GM18517 (cell line): ENCODE data around the gene WFDC6.
"Not testable (repeated sequence)": the region's sequence is repeated elsewhere in the genome, so short reads cannot be mapped to it uniquely, and the experiment has no call there.

Experiments used
- ATAC-seq: cut with Tn5 transposase; IDR thresholded peaks from one replicate; pipeline ENCODE4 v1.9.1; 2021; ENCODE audit warnings: mild to moderate bottlenecking, moderate library complexity; ENCODE audit not compliant: unreplicated experiment

Gene WFDC6

GRCh38 chr20:45539382-45539781 is at the start of gene WFDC6:
Gene WFDC6 (minus strand): TSS chr20:45539482. CDS start chr20:45539407, 75 bp downstream.
- ATAC-seq = no peak

GRCh38 chr20:45588800-45589199 is 49.5 kb upstream of the WFDC6 start:
- no peak for ATAC-seq

GRCh38 chr20:45585986-45586385 is 46.7 kb upstream of the WFDC6 start:
- not testable (repeated sequence) for ATAC-seq

- ATAC-seq = not testable (repeated sequence)
Measured at GRCh38 chr20:45584294-45584693, 45.0 kb upstream of the WFDC6 start.

GRCh38 chr20:45583502-45583901 is 44.2 kb upstream of the WFDC6 start:
- ATAC-seq = no peak

- ATAC-seq = no peak
Measured at GRCh38 chr20:45581702-45582101, 42.4 kb upstream of the WFDC6 start.

GRCh38 chr20:45579184-45579583 is 39.9 kb upstream of the WFDC6 start, which contains the start of gene WFDC8:
Gene WFDC8 (minus strand): TSS chr20:45579284. CDS start chr20:45579247, 37 bp downstream.
- no peak for ATAC-seq

GRCh38 chr20:45578231-45578630 is 38.9 kb upstream of the WFDC6 start:
- ATAC-seq = no peak

- ATAC-seq = no peak
Measured at GRCh38 chr20:45576995-45577394, 37.7 kb upstream of the WFDC6 start.

- no peak for ATAC-seq
Measured at GRCh38 chr20:45575931-45576330, 36.6 kb upstream of the WFDC6 start.

GRCh38 chr20:45569650-45570049 is 30.4 kb upstream of the WFDC6 start:
- ATAC-seq = not testable (repeated sequence)

- no peak for ATAC-seq
Measured at GRCh38 chr20:45564760-45565276, 25.5 kb upstream of the WFDC6 start.

GRCh38 chr20:45555198-45555597 is 15.9 kb upstream of the WFDC6 start:
- ATAC-seq = no peak

- ATAC-seq = no peak
Measured at GRCh38 chr20:45552456-45552855, 13.2 kb upstream of the WFDC6 start.

GRCh38 chr20:45550765-45551164 is 11.5 kb upstream of the WFDC6 start:
- no peak for ATAC-seq

GRCh38 chr20:45548410-45548809 is 9.1 kb upstream of the WFDC6 start:
- ATAC-seq = no peak

- ATAC-seq = no peak
Measured at GRCh38 chr20:45547206-45547770, 8.0 kb upstream of the WFDC6 start, which contains the start of gene EPPIN. Gene EPPIN (minus strand): TSS chr20:45547401. CDS start chr20:45547357, 44 bp downstream.

- no peak for ATAC-seq
Measured at GRCh38 chr20:45545754-45546453, 6.6 kb upstream of the WFDC6 start.

GRCh38 chr20:45545351-45545750 is 6.1 kb upstream of the WFDC6 start:
- ATAC-seq = no peak

- no peak for ATAC-seq
Measured at GRCh38 chr20:45538209-45538799, 978 bp downstream of the WFDC6 start.

- ATAC-seq = no peak
Measured at GRCh38 chr20:45527294-45527693, 12.0 kb downstream of the WFDC6 start.

- ATAC-seq = no peak
Measured at GRCh38 chr20:45523821-45524220, 15.5 kb downstream of the WFDC6 start.
